GM19043 (cell line): ENCODE measurements around the gene MAGI2.
"Not testable (repeated sequence)": the region's sequence is repeated elsewhere in the genome, so short reads cannot be mapped to it uniquely, and the experiment has no call there.

Experiments used
- ATAC-seq: cut with Tn5 transposase; IDR thresholded peaks from one replicate; pipeline ENCODE4 v1.9.1; 2021; ENCODE audit warnings: low read depth; ENCODE audit not compliant: unreplicated experiment

Gene MAGI2

GRCh38 chr7:78296046-78296597, 1157.3 kb downstream of the MAGI2 start:
- ATAC-seq: no peak

- not testable (repeated sequence) for ATAC-seq
Measured at GRCh38 chr7:78289471-78289870, 1164.0 kb downstream of the MAGI2 start.

- ATAC-seq: no peak
Measured at GRCh38 chr7:78284945-78285344, 1168.5 kb downstream of the MAGI2 start.

- ATAC-seq: no peak
Measured at GRCh38 chr7:78280276-78280675, 1173.2 kb downstream of the MAGI2 start.

GRCh38 chr7:78279457-78279856, 1174.0 kb downstream of the MAGI2 start:
- ATAC-seq: no peak

GRCh38 chr7:78279032-78279431, 1174.4 kb downstream of the MAGI2 start:
- ATAC-seq: no peak

GRCh38 chr7:78267141-78267540, 1186.3 kb downstream of the MAGI2 start:
- no peak for ATAC-seq

GRCh38 chr7:78265486-78265885, 1188.0 kb downstream of the MAGI2 start:
- no peak for ATAC-seq

- ATAC-seq: no peak
Measured at GRCh38 chr7:78265071-78265470, 1188.4 kb downstream of the MAGI2 start.

- no peak for ATAC-seq
Measured at GRCh38 chr7:78264105-78264504, 1189.4 kb downstream of the MAGI2 start.

- ATAC-seq: no peak
Measured at GRCh38 chr7:78261739-78262138, 1191.7 kb downstream of the MAGI2 start.

- ATAC-seq: no peak
Measured at GRCh38 chr7:78261302-78261701, 1192.2 kb downstream of the MAGI2 start.

GRCh38 chr7:78260826-78261225, 1192.6 kb downstream of the MAGI2 start:
- ATAC-seq: no peak

GRCh38 chr7:78254726-78255055, 1198.8 kb downstream of the MAGI2 start:
- ATAC-seq: no peak

- ATAC-seq: no peak
Measured at GRCh38 chr7:78253850-78254725, 1199.4 kb downstream of the MAGI2 start.

- no peak for ATAC-seq
Measured at GRCh38 chr7:78248867-78249266, 1204.6 kb downstream of the MAGI2 start.

- ATAC-seq: no peak
Measured at GRCh38 chr7:78247910-78248689, 1205.4 kb downstream of the MAGI2 start.

GRCh38 chr7:78240179-78240578, 1213.3 kb downstream of the MAGI2 start:
- not testable (repeated sequence) for ATAC-seq

GRCh38 chr7:78234634-78235033, 1218.8 kb downstream of the MAGI2 start:
- no peak for ATAC-seq

- no peak for ATAC-seq
Measured at GRCh38 chr7:78232806-78233205, 1220.7 kb downstream of the MAGI2 start.

GRCh38 chr7:78226059-78226719, 1227.3 kb downstream of the MAGI2 start:
- no peak for ATAC-seq
